Measurements from ENCODE around the gene GPR137B.

The GPR137B gene

DNA sequence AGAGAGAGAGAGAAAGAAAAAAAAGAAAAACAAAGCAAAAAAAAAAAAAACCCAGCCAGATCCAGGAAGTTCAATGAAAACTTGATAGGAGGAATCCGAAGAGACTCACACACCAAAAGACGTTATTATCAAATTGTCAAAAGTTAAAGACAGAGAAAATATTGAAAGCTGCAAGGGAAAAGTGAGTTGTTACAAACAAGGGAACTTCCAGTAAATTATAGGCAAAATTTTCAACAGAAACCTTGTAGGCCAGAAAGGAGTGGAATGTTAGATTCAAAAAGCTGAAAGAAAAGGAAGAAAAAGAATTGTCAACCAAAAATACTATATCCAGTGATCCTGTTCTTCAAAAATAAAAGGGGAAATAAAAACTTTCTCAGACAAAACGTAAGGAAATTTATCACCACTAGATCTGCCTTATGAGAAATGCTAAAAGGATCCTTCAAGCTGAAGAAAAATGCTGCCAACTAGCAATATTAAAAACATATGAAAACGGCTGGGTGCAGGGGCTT is 115.8 kb downstream of the GPR137B start:
- TF ChIP-seq EZH2phosphoT487 (conservative IDR thresholded peaks at IDR 0.05; ENCODE audit: low read length), result no peak
- TF ChIP-seq, protein P1, sequence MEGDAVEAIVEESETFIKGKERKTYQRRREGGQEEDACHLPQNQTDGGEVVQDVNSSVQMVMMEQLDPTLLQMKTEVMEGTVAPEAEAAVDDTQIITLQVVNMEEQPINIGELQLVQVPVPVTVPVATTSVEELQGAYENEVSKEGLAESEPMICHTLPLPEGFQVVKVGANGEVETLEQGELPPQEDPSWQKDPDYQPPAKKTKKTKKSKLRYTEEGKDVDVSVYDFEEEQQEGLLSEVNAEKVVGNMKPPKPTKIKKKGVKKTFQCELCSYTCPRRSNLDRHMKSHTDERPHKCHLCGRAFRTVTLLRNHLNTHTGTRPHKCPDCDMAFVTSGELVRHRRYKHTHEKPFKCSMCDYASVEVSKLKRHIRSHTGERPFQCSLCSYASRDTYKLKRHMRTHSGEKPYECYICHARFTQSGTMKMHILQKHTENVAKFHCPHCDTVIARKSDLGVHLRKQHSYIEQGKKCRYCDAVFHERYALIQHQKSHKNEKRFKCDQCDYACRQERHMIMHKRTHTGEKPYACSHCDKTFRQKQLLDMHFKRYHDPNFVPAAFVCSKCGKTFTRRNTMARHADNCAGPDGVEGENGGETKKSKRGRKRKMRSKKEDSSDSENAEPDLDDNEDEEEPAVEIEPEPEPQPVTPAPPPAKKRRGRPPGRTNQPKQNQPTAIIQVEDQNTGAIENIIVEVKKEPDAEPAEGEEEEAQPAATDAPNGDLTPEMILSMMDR (IDR thresholded peaks at IDR 0.05; ENCODE audit: insufficient read depth, low read length, poor library complexity, severe bottlenecking), result no peak
- Histone ChIP-seq H2AFZ (ENCODE audit: low read depth, low read length, severe bottlenecking) (no peak overlapping the region), H3K27me3 (ENCODE audit: low read length) (no peaks in the 10 kb centered on the region), H3K9me3 (ENCODE audit: insufficient read depth, low read length) (no peaks in the 10 kb centered on the region), H3K36me3 (ENCODE audit: low read length) (peaks cover 4% of the 10 kb centered on the region; the same call in 1 of the 2 replicates), H3K4me2 (ENCODE audit: low read depth, low read length, poor library complexity, severe bottlenecking) (no peak overlapping the region), H3K9ac (ENCODE audit: low read length) (no peak overlapping the region), H3K79me2 (ENCODE audit: insufficient read depth, low read length) (no peaks in the 10 kb centered on the region), H3F3A (ENCODE audit: insufficient read depth) (no peaks in the 10 kb centered on the region), H3K27ac (ENCODE audit: low read depth, low read length) (no peak overlapping the region), H4K20me1 (ENCODE audit: low read depth, low read length) (no peaks in the 10 kb centered on the region), H3K4me3 (ENCODE audit: insufficient read depth, low read length, poor library complexity, severe bottlenecking) (no peak overlapping the region), H3K9me2 (replicated peaks; ENCODE audit: insufficient read depth, low read length) (no peaks in the 10 kb centered on the region)

Measured in SU-DHL-6 (cell line).